RWPE2 (cell line): ENCODE data around the gene SMPD3.
A peak's percentile ranks its signal among the peaks of the same experiment; 100 is the strongest.

ENCODE experiments used
- ATAC-seq: fragments of 200-7000 bp; cut with Tn5 transposase; 3 replicates; pipeline ENCODE4 v1.9.1; 2021; ENCODE audit warnings: low read depth
- DNase-seq: peaks from one replicate; pipeline ENCODE4 v3.0.0-alpha.2; 2020; ENCODE audit warnings: low spot score
- H3K27ac ChIP-seq: fragments of 450-650 bp; 2 replicates; pipeline ENCODE4 v1.5.1; 2017; ENCODE audit warnings: mild to moderate bottlenecking; ENCODE audit not compliant: poor library complexity, severe bottlenecking
- H3K27me3 ChIP-seq: fragments of 250-450 bp; sonication (Bioruptor Pico); 2 replicates; pipeline ENCODE4 v1.5.1; 2021; ENCODE audit warnings: mild to moderate bottlenecking, moderate library complexity; ENCODE audit not compliant: insufficient read depth, poor library complexity, severe bottlenecking
- H3K36me3 ChIP-seq: fragments of 250-450 bp; sonication (Bioruptor Pico); 2 replicates; pipeline ENCODE4 v1.5.1; 2020; ENCODE audit warnings: low read depth, mild to moderate bottlenecking, moderate library complexity
- H3K4me1 ChIP-seq: fragments of 250-450 bp; sonication (Bioruptor Pico); 2 replicates; pipeline ENCODE4 v1.5.1; 2021; ENCODE audit warnings: mild to moderate bottlenecking, moderate library complexity; ENCODE audit not compliant: insufficient read depth, poor library complexity, severe bottlenecking
- H3K4me3 ChIP-seq: fragments of 250-450 bp; sonication (Bioruptor Pico); 2 replicates; pipeline ENCODE4 v1.5.1; 2021; ENCODE audit warnings: mild to moderate bottlenecking, moderate library complexity; ENCODE audit not compliant: severe bottlenecking
- H3K9me3 ChIP-seq: fragments of 250-450 bp; sonication (Bioruptor Pico); 2 replicates; pipeline ENCODE4 v1.5.1; 2021; ENCODE audit warnings: mild to moderate bottlenecking, moderate library complexity; ENCODE audit not compliant: severe bottlenecking
- TF ChIP-seq, protein P1 (sequence below): fragments of 450-650 bp; IDR thresholded peaks from one replicate; pipeline ENCODE4 v1.5.1; 2017; ENCODE audit warnings: mild to moderate bottlenecking, moderate library complexity; ENCODE audit not compliant: poor library complexity, severe bottlenecking

Gene SMPD3

GRCh38 chr16:68331879-68332410 lies 116.4 kb downstream of the SMPD3 start:
- TF ChIP-seq, protein P1, sequence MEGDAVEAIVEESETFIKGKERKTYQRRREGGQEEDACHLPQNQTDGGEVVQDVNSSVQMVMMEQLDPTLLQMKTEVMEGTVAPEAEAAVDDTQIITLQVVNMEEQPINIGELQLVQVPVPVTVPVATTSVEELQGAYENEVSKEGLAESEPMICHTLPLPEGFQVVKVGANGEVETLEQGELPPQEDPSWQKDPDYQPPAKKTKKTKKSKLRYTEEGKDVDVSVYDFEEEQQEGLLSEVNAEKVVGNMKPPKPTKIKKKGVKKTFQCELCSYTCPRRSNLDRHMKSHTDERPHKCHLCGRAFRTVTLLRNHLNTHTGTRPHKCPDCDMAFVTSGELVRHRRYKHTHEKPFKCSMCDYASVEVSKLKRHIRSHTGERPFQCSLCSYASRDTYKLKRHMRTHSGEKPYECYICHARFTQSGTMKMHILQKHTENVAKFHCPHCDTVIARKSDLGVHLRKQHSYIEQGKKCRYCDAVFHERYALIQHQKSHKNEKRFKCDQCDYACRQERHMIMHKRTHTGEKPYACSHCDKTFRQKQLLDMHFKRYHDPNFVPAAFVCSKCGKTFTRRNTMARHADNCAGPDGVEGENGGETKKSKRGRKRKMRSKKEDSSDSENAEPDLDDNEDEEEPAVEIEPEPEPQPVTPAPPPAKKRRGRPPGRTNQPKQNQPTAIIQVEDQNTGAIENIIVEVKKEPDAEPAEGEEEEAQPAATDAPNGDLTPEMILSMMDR: no peak
- Histone ChIP-seq H3K27ac (no peak overlapping the region), H3K4me1 (peaks cover 11% of the 10 kb centered on the region), H3K4me3 (no peak overlapping the region), H3K9me3 (no peaks in the 10 kb centered on the region), H3K27me3 (no peaks in the 10 kb centered on the region), H3K36me3 (peaks cover 41% of the 10 kb centered on the region)
- DNase-seq (no peak), ATAC-seq (no peak)

- ATAC-seq: no peak
- TF ChIP-seq, protein P1: peak; percentile 75
- Histone ChIP-seq H3K9me3 (no peaks in the 10 kb centered on the region), H3K4me3 (no peak overlapping the region), H3K4me1 (peaks cover 4% of the 10 kb centered on the region), H3K27me3 (no peaks in the 10 kb centered on the region), H3K27ac (no peak overlapping the region), H3K36me3 (peaks cover 40% of the 10 kb centered on the region)
- DNase-seq: no peak
These were observed 119.4 kb downstream of the SMPD3 start for GRCh38 chr16:68328860-68329390.

DNA sequence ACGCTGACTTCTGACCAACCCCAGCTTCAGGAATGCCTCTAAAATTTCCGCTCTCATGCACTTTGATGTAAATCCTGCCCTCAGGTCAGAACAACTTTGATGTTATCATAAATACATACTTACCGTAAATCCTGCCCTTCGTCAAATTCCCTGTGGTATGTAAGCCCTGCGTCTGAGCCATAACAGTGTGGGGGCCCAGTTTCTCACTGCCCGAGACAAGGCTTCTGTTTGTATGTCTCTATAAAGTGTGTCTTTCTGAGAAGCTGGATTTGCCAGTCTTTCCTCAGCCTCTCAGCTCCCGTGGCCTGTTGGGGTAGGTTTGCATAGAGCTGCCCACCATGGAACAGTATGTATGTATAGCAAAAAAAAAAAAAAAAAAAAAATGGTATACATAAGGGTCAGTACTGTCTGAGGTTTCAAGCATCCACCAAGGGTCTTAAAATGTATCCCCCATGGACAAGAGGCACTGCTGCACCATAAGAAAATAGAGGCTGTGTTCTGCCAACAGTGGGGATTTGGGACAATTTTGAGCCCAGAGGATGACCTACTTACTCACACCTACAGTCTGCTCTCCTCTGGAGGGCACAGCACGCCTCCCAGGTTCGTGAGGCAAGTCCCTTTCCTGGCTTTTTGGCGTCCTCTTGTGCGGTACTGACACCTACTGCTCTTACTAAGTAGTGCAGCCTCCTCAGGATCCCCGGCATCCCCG lies 120.0 kb downstream of the SMPD3 start:
- H3K27ac ChIP-seq: no peak overlapping the region
- TF ChIP-seq, protein P1: peak; percentile 94
- peak; percentile 96 for ATAC-seq
- H3K9me3 ChIP-seq: no peaks in the 10 kb centered on the region
- DNase-seq: peak; percentile 81
- peaks cover 46% of the 10 kb centered on the region for H3K36me3 ChIP-seq
- H3K4me1 ChIP-seq: no peaks in the 10 kb centered on the region
- H3K27me3 ChIP-seq: no peaks in the 10 kb centered on the region
- H3K4me3 ChIP-seq: no peak overlapping the region

DNA sequence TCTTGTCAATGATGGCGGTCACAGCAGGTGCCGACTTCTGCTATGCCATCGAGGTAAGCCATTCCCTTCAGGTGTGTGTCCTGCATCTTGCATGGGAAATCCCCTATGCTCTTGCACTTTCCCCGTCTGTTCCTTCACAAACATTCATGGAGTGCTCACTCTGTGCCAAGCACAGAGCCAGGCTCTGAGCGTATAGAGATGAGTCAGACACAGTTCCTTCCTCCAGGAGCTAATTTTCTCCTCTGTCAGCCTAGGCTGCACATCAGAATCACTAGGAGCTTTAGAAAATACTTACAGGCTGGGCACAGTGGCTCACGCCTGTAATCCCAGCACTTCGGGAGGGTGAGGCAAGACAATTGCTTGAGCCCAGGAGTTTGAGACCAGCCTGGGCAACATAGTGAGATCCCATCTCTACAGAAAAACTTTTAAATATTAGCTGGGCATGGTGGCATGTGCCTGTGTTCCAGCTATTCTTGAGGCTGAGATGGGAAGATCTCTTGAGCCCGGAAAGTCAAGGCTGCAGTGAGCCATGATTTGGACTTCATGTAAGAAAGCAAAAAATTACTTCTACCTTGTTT lies 123.4 kb downstream of the SMPD3 start:
- TF ChIP-seq, protein P1: no peak
- Histone ChIP-seq H3K27me3 (no peaks in the 10 kb centered on the region), H3K4me3 (no peak overlapping the region), H3K27ac (no peak overlapping the region), H3K4me1 (no peaks in the 10 kb centered on the region), H3K9me3 (no peaks in the 10 kb centered on the region), H3K36me3 (peaks cover 62% of the 10 kb centered on the region)
- DNase-seq: no peak
- ATAC-seq: no peak
